Heart left ventricle (tissue), 16 donors: Measurements from ENCODE around the gene GBP2. TPM values are rescaled to one million over a fixed set of nuclear protein-coding genes. Genes with fewer than 3 reads are reported as not detected.

Source experiments
- ATAC-seq, 4 donors: fragments of 200-7000 bp; cut with Tn5 transposase; one replicate each; pipeline ENCODE4 v1.9.1; 2020 to 2022; ENCODE audit warnings: moderate library complexity in 4 of 4, mild to moderate bottlenecking in 3 of 4, moderate number of reproducible peaks in 1 of 4
- DNase-seq, 5 donors: peaks; one replicate each; pipeline ENCODE4 v3.0.0-alpha.2; 2020
- H3K27ac ChIP-seq, 12 donors: fragments of 200-600 bp; sonication (generic) in 4 of 12; one replicate each; pipeline versions ENCODE4 v1.5.0 to v1.8.0; 2016 to 2022; ENCODE audit warnings: mild to moderate bottlenecking in 2 of 12
- H3K27me3 ChIP-seq, 9 donors: fragments of 200-600 bp; sonication (generic) in 2 of 9; one replicate each; pipeline versions ENCODE4 v1.5.1 to v1.8.0; 2016 to 2022; ENCODE audit warnings: mild to moderate bottlenecking in 3 of 9
- H3K36me3 ChIP-seq, 9 donors: fragments of 200-600 bp; sonication (generic) in 2 of 9; one replicate each; pipeline versions ENCODE4 v1.5.0 to v1.8.0; 2018 to 2022; ENCODE audit warnings: mild to moderate bottlenecking in 2 of 9
- H3K4me1 ChIP-seq, 12 donors: fragments of 200-600 bp; sonication (generic) in 4 of 12; one replicate each; pipeline versions ENCODE4 v1.5.0 to v1.8.0; 2016 to 2022; ENCODE audit warnings: mild to moderate bottlenecking in 3 of 12
- H3K4me3 ChIP-seq, 12 donors: fragments of 200-600 bp; sonication (generic) in 4 of 12; one replicate each; pipeline versions ENCODE4 v1.5.0 to v1.8.0; 2017 to 2022; ENCODE audit warnings: mild to moderate bottlenecking in 9 of 12, moderate library complexity in 4 of 12
- H3K9me3 ChIP-seq, 12 donors: fragments of 200-600 bp; sonication (generic) in 4 of 12; one replicate each; pipeline versions ENCODE4 v1.5.0 to v1.8.0; 2016 to 2022; ENCODE audit warnings: mild to moderate bottlenecking in 1 of 12
- POLR2A ChIP-seq, 2 donors: fragments of 450-650 bp; IDR thresholded peaks; one replicate each; pipeline ENCODE4 v1.6.1; 2017; ENCODE audit warnings: antibody characterized with exemption in 2 of 2, mild to moderate bottlenecking in 2 of 2, moderate library complexity in 2 of 2
- WGBS, 4 donors: extraction: QIAGEN DNeasy Blood & Tissue Kit in 2 of 4; methylation state at CpG; one replicate each; pipeline versions ENCODE4 v1.1.5 to v1.1.7; 2013 to 2018; 5-methylcytosine and 5-hydroxymethylcytosine counted together
- intact Hi-C, 10 donors: fragments of 100-400 bp; cut with DNase I; formaldehyde crosslinking; loops; one replicate each; pipeline versions ENCODE4 v1.11.1 to v1.14.2; 2022
- polyA plus RNA-seq, 2 donors: library from polyadenylated mRNA; stranded (reverse); fragments of 200-250 nt; gene quantifications; one replicate each; pipeline ENCODE4 v1.2.3, GENCODE V29; 2013
- total RNA-seq, 9 donors: library from RNA; depleted of rRNA in 2 of 9; stranded (reverse); fragments of >200 nt in 2 of 9; fragmentation: NEBNext Ultra II Directional in 3 of 9; extraction: Animal tissue kit (Norgen Biotek cat#: 25700) in 3 of 9; gene quantifications; one replicate each; pipeline versions ENCODE4 v1.1.0 to v1.2.4, GENCODE V29; 2016 to 2023
- TF ChIP-seq, protein P1 (sequence below), 12 donors: fragments of 200-600 bp; sonication (generic) in 4 of 12; IDR thresholded peaks; one replicate each; pipeline versions ENCODE4 v1.5.0 to v1.8.0; 2018 to 2022; ENCODE audit warnings: antibody characterized with exemption in 12 of 12, mild to moderate bottlenecking in 5 of 12
- donor health status: ischemic (EF 13 %, LVEDD 7.1; RV severe dilation, severe dysfunction).
- donor health status: healthy with polysubstance abuse.
- donor health status: DM: no; HTN: yes; CAD: no.
- donor health status: DM: no; HTN: no; CAD: no.
- donor health status: ischemic (EF 25% LVEDD 6.9; RV normal size, moderate dysfunction).
- donor health status: ischemic (EF 25% LVEDD 5.7; RV mildly dilated, moderate dysfunction).
- donor health status: healthy.
- donor health status: DM: yes; HTN: yes; CAD: no.
- donor health status: ischemic (EF 35%, LVEDD 5.7; RV mildly dilated, moderate dysfunction).
- donor health status: nonischemic (EF 11% LVEDD 7.7; RV severe dilation, severe dysfunction).
- donor health status: DM: yes; HTN: yes; CAD: no.
- donor health status: PGD.
- donor health status: ischemic (EF 29% LVEDD 5.4; RV normal size, mild dysfunction).
- donor health status: nonischemic (EF 23%, LVEDD 6.1; RV moderate dilation, normal function).

The GBP2 gene
- total and polyA plus RNA-seq, 11 donors, result 6.4 to 86.8 (median 10.9) TPM

DNA sequence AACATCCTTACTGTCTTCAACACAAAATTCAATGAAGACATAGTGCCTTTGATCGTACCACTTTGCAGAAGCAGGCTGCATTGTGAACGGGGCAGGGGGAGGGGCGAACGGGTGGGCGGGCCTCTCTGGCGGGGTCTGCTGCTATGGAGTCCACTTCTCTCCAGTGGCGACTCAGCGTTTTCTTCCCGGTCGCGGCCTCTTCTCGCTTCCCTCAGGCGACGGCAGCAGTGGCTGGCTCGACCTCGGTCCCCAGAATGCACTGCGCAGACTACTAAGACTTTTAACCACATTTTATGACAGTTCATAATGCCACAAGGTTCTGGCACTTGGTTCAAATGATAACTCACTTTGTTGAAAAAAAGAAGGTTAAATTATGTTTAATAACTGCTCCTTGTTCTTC is 21.2 kb downstream of the GBP2 start:
- peak in 1 of 5 donors; percentile 54 for DNase-seq
- no peak for TF ChIP-seq POLR2A (IDR thresholded peaks at IDR 0.05)
- TF ChIP-seq, protein P1, sequence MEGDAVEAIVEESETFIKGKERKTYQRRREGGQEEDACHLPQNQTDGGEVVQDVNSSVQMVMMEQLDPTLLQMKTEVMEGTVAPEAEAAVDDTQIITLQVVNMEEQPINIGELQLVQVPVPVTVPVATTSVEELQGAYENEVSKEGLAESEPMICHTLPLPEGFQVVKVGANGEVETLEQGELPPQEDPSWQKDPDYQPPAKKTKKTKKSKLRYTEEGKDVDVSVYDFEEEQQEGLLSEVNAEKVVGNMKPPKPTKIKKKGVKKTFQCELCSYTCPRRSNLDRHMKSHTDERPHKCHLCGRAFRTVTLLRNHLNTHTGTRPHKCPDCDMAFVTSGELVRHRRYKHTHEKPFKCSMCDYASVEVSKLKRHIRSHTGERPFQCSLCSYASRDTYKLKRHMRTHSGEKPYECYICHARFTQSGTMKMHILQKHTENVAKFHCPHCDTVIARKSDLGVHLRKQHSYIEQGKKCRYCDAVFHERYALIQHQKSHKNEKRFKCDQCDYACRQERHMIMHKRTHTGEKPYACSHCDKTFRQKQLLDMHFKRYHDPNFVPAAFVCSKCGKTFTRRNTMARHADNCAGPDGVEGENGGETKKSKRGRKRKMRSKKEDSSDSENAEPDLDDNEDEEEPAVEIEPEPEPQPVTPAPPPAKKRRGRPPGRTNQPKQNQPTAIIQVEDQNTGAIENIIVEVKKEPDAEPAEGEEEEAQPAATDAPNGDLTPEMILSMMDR (IDR thresholded peaks at IDR 0.05), result no peak
- intact Hi-C loops, result no loop called here

GRCh38 chr1:89104147-89104546 is 21.8 kb downstream of the GBP2 start:
- DNase-seq (no peak), ATAC-seq (no peak)
- WGBS, 4 donors, result 91 to 98% (median 93%) methylated on average over 2 of the region's 2 CpGs
- Histone ChIP-seq H3K4me3 (no peak overlapping the region), H3K4me1 (no peaks in the 10 kb centered on the region), H3K9me3 (no peaks in the 10 kb centered on the region), H3K36me3 (peaks cover 0 to 51% (median 46%) of the 10 kb centered on the region in 9 donors), H3K27ac (no peak overlapping the region), H3K27me3 (no peaks in the 10 kb centered on the region)
- TF ChIP-seq POLR2A (IDR thresholded peaks at IDR 0.05), result no peak
- TF ChIP-seq, protein P1 (IDR thresholded peaks at IDR 0.05), result no peak
- intact Hi-C loops, result no loop called here

More for the DNA sequence above, 21.2 kb downstream of the GBP2 start:
- H3K4me3 ChIP-seq, result no peak overlapping the region
- H3K4me1 ChIP-seq, result no peaks in the 10 kb centered on the region
- peaks cover 0 to 56% (median 51%) of the 10 kb centered on the region in 9 donors for H3K36me3 ChIP-seq
- no peak overlapping the region for H3K27ac ChIP-seq
- WGBS, 4 donors, result 91 to 96% (median 95%) methylated on average over 17 of the region's 17 CpGs
- H3K9me3 ChIP-seq, result no peaks in the 10 kb centered on the region
- no peak for ATAC-seq
- H3K27me3 ChIP-seq, result no peaks in the 10 kb centered on the region

DNA sequence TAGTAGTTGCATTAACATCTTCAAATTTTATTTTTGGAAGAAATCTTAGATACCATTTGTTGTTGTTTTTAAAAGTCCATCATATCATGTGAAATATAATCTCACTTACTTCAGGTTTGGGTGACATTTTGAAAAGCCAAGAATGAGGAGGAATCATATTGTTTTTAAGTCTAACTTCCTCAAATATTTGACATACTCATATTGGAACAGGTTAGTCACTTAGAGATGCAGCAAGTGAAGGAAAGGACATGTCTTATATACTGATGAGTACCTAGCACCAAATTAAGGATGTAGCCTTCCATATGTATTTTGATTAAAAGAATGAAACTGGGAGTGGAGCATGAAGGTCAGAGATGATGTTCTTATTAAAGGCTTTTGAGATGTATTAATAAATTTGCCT is 23.9 kb downstream of the GBP2 start:
- DNase-seq, result no peak
- ATAC-seq, result no peak
- peaks cover 0 to 30% (median 24%) of the 10 kb centered on the region in 9 donors for H3K36me3 ChIP-seq
- no peak overlapping the region for H3K27ac ChIP-seq
- no peaks in the 10 kb centered on the region for H3K27me3 ChIP-seq
- no peaks in the 10 kb centered on the region for H3K4me1 ChIP-seq
- H3K4me3 ChIP-seq, result no peak overlapping the region
- intact Hi-C loops, result no loop called here
- H3K9me3 ChIP-seq, result no peaks in the 10 kb centered on the region
- TF ChIP-seq, protein P1 (IDR thresholded peaks at IDR 0.05), result no peak
- TF ChIP-seq POLR2A (IDR thresholded peaks at IDR 0.05), result no peak

GRCh38 chr1:89100412-89100811 is 25.5 kb downstream of the GBP2 start:
- no peak overlapping the region for H3K27ac ChIP-seq
- no peaks in the 10 kb centered on the region for H3K27me3 ChIP-seq
- DNase-seq, result no peak
- H3K9me3 ChIP-seq, result peaks cover 0 to 10% (median 2%) of the 10 kb centered on the region in 12 donors
- TF ChIP-seq, protein P1 (IDR thresholded peaks at IDR 0.05), result no peak
- no peak for TF ChIP-seq POLR2A (IDR thresholded peaks at IDR 0.05)
- intact Hi-C loops, result no loop called here
- H3K4me1 ChIP-seq, result no peaks in the 10 kb centered on the region
- ATAC-seq, result no peak
- peaks cover 0 to 14% (median 12%) of the 10 kb centered on the region in 9 donors for H3K36me3 ChIP-seq
- H3K4me3 ChIP-seq, result no peak overlapping the region
- 79 to 89% (median 86%) methylated on average over 3 of the region's 3 CpGs for WGBS, 4 donors
